ENCODE data around the gene ELMO1.

GRCh38 chr7:37068038-37068437 is 380.6 kb downstream of the ELMO1 start:
- TF ChIP-seq CTCF (conservative IDR thresholded peaks at IDR 0.05; ENCODE audit: low read depth, low read length) (no peak), EZH2 (IDR thresholded peaks at IDR 0.05; ENCODE audit: borderline replicate concordance, low read depth, low read length, poor library complexity, severe bottlenecking) (no peak)

Measured in A673 (cell line).